Measurements from ENCODE around the gene APCDD1. TPM values are rescaled to one million over a fixed set of nuclear protein-coding genes. Genes with fewer than 3 reads are reported as not detected.
"Not testable (repeated sequence)": the region's sequence is repeated elsewhere in the genome, so short reads cannot be mapped to it uniquely, and the experiment has no call there.

APCDD1 gene
- total RNA-seq, 1 experiment from 2014 or later = not detected

DNA sequence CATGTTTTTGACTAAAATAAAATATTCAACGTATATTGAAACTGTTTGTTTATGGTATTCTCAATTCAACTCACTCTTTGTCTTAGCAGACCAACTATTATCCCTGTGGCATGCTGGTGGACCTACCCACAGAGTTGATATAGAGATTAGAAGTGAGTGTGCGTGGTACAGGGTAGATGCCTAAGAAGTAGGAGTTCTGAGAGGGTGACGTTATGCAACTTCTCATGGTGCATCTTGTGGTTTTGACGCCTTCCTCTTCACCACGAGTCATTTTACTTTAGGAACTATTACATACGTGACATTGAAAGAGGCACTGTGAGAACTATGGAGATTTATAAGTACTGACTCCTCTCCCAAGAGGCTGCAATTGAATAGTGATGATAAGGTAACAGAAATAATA is 44.8 kb downstream of the APCDD1 start:
- H3K4me3 Mint-ChIP-seq (ENCODE audit: low read depth, unreplicated experiment) = no peak overlapping the region
- no TSS peak for BruUV-seq (replicated peaks)
- H3K27ac Mint-ChIP-seq (ENCODE audit: unreplicated experiment) = no peak overlapping the region
- no peaks in the 10 kb centered on the region for H3K4me1 Mint-ChIP-seq (ENCODE audit: low read depth, unreplicated experiment)
- intact Hi-C loops (cut with micrococcal nuclease; ENCODE audit: unreplicated experiment) = no loop called here
- DNase-seq = no peak
- CTCF ChIA-PET = no interaction called here
- peaks cover 91% of the 10 kb centered on the region for H3K27me3 Mint-ChIP-seq (ENCODE audit: unreplicated experiment)
- H3K9me3 Mint-ChIP-seq (ENCODE audit: low read depth, unreplicated experiment) = no peaks in the 10 kb centered on the region
- TF ChIP-seq CTCF (IDR thresholded peaks at IDR 0.05; ENCODE audit: unreplicated experiment) = no peak
- no peaks in the 10 kb centered on the region for H3K36me3 Mint-ChIP-seq (ENCODE audit: insufficient read depth, unreplicated experiment)

- CTCF ChIA-PET = no interaction called here
- DNase-seq = no peak
- H3K36me3 Mint-ChIP-seq (ENCODE audit: insufficient read depth, unreplicated experiment) = no peaks in the 10 kb centered on the region
- no peak for TF ChIP-seq CTCF (IDR thresholded peaks at IDR 0.05; ENCODE audit: unreplicated experiment)
- peaks cover 82% of the 10 kb centered on the region for H3K27me3 Mint-ChIP-seq (ENCODE audit: unreplicated experiment)
- no peaks in the 10 kb centered on the region for H3K4me1 Mint-ChIP-seq (ENCODE audit: low read depth, unreplicated experiment)
- intact Hi-C loops (cut with micrococcal nuclease; ENCODE audit: unreplicated experiment) = no loop called here
- H3K9me3 Mint-ChIP-seq (ENCODE audit: low read depth, unreplicated experiment) = peaks cover 3% of the 10 kb centered on the region
- no TSS peak for BruUV-seq (replicated peaks)
- no peak overlapping the region for H3K4me3 Mint-ChIP-seq (ENCODE audit: low read depth, unreplicated experiment)
- H3K27ac Mint-ChIP-seq (ENCODE audit: unreplicated experiment) = no peak overlapping the region
Measured at GRCh38 chr18:10500038-10500437, 45.6 kb downstream of the APCDD1 start.

GRCh38 chr18:10504723-10505122 is 50.3 kb downstream of the APCDD1 start:
- CTCF ChIA-PET = no interaction called here
- DNase-seq = no peak
- intact Hi-C loops (cut with micrococcal nuclease; ENCODE audit: unreplicated experiment) = no loop called here

GRCh38 chr18:10505892-10506291 is 51.5 kb downstream of the APCDD1 start:
- CTCF ChIA-PET = interaction anchor here (0.7 kb wide), 1 partner anchor 81 kb away, joined by 3 read pairs; no protein-coding TSS in a partner anchor
- H3K9me3 Mint-ChIP-seq (ENCODE audit: low read depth, unreplicated experiment); BruUV-seq (replicated peaks); DNase-seq; H3K4me1 Mint-ChIP-seq (ENCODE audit: low read depth, unreplicated experiment); H3K27ac Mint-ChIP-seq (ENCODE audit: unreplicated experiment); H3K36me3 Mint-ChIP-seq (ENCODE audit: insufficient read depth, unreplicated experiment); intact Hi-C loops (cut with micrococcal nuclease; ENCODE audit: unreplicated experiment); H3K4me3 Mint-ChIP-seq (ENCODE audit: low read depth, unreplicated experiment): not testable (repeated sequence)
- H3K27me3 Mint-ChIP-seq (ENCODE audit: unreplicated experiment) = peaks cover 26% of the 10 kb centered on the region

More at GRCh38 chr18:10504723-10505122, 50.3 kb downstream of the APCDD1 start:
- no TSS peak for BruUV-seq (replicated peaks)
- peaks cover 7% of the 10 kb centered on the region for H3K9me3 Mint-ChIP-seq (ENCODE audit: low read depth, unreplicated experiment)
- H3K27me3 Mint-ChIP-seq (ENCODE audit: unreplicated experiment) = peaks cover 38% of the 10 kb centered on the region
- no peaks in the 10 kb centered on the region for H3K4me1 Mint-ChIP-seq (ENCODE audit: low read depth, unreplicated experiment)
- H3K27ac Mint-ChIP-seq (ENCODE audit: unreplicated experiment) = no peak overlapping the region
- no peak overlapping the region for H3K4me3 Mint-ChIP-seq (ENCODE audit: low read depth, unreplicated experiment)
- no peaks in the 10 kb centered on the region for H3K36me3 Mint-ChIP-seq (ENCODE audit: insufficient read depth, unreplicated experiment)
- no peak for TF ChIP-seq CTCF (IDR thresholded peaks at IDR 0.05; ENCODE audit: unreplicated experiment)

DNA sequence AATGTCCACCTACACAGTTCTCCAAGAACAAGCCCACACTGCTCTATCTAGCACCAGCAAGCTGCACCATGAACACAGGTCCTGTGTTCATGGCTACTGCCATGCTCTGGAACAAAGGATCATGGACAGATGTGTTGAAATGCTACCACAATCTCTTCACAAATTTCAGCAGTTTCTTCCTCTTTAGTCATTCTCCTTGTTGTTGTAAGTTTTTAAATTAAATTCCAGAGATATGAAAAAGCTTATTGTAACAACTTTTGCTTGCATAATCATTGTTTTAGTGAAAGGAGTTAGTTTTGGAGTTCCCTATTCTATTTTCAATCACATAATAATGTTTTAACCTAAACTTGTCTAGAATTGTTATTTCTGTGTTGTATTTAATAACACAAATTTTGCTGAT is 54.2 kb downstream of the APCDD1 start:
- peaks cover 7% of the 10 kb centered on the region for H3K9me3 Mint-ChIP-seq (ENCODE audit: low read depth, unreplicated experiment)
- intact Hi-C loops (cut with micrococcal nuclease; ENCODE audit: unreplicated experiment) = no loop called here
- H3K4me3 Mint-ChIP-seq (ENCODE audit: low read depth, unreplicated experiment) = no peak overlapping the region
- peaks cover 19% of the 10 kb centered on the region for H3K27me3 Mint-ChIP-seq (ENCODE audit: unreplicated experiment)
- no peak for TF ChIP-seq CTCF (IDR thresholded peaks at IDR 0.05; ENCODE audit: unreplicated experiment)
- DNase-seq = no peak
- H3K27ac Mint-ChIP-seq (ENCODE audit: unreplicated experiment) = no peak overlapping the region
- no peaks in the 10 kb centered on the region for H3K36me3 Mint-ChIP-seq (ENCODE audit: insufficient read depth, unreplicated experiment)
- no TSS peak for BruUV-seq (replicated peaks)
- H3K4me1 Mint-ChIP-seq (ENCODE audit: low read depth, unreplicated experiment) = no peaks in the 10 kb centered on the region
- CTCF ChIA-PET = no interaction called here
